Muscle of back (tissue), 13 donors: ENCODE data around the gene TSPAN13. TPM values are rescaled to one million over a fixed set of nuclear protein-coding genes. Genes with fewer than 3 reads are reported as not detected.

Source experiments
- DNase-seq, 3 donors: peaks; one replicate each; pipeline versions ENCODE4 v3.0.0 to v3.0.0-alpha.2; 2013
- long read RNA-seq, 9 donors: transcript quantifications; one replicate each; lab custom pipeline, GENCODE V29; 2026
- polyA plus RNA-seq, 10 donors: library from polyadenylated mRNA; unstranded; fragments of 120-200 nt; gene quantifications; one replicate each; pipeline ENCODE4 v1.2.1, GENCODE V29; 2013; ENCODE audit not compliant: insufficient read length in 10 of 10

Gene TSPAN13
- 10 to 100 TPM; 51.4 to 88.2 (median 61.7) TPM for polyA plus RNA-seq
- long read RNA-seq, donor 1, transcript TSPAN13-201 (6 exons, 2,093 nt) = major isoform, 20 of 20 reads
- long read RNA-seq, donor 1, partial matches to known transcripts = 0 of 20 reads
- long read RNA-seq, donor 1, other reads (novel, unspliced or antisense) = 0 of 20 reads
- long read RNA-seq, donor 2, transcript TSPAN13-201 (6 exons, 2,093 nt) = major isoform, 19 of 24 reads
- long read RNA-seq, donor 2, partial matches to known transcripts = 5 of 24 reads
- long read RNA-seq, donor 2, other reads (novel, unspliced or antisense) = 0 of 24 reads
- long read RNA-seq, donor 3 = 0 reads
- long read RNA-seq, donor 4, transcript TSPAN13-201 (6 exons, 2,093 nt) = major isoform, 19 of 40 reads
- long read RNA-seq, donor 4, partial matches to known transcripts = 11 of 40 reads
- long read RNA-seq, donor 4, other reads (novel, unspliced or antisense) = 10 of 40 reads
- long read RNA-seq, donor 5, transcript TSPAN13-201 (6 exons, 2,093 nt) = major isoform, 22 of 22 reads
- long read RNA-seq, donor 5, partial matches to known transcripts = 0 of 22 reads
- long read RNA-seq, donor 5, other reads (novel, unspliced or antisense) = 0 of 22 reads
- long read RNA-seq, donor 6, transcript TSPAN13-201 (6 exons, 2,093 nt) = major isoform, 20 of 20 reads
- long read RNA-seq, donor 6, partial matches to known transcripts = 0 of 20 reads
- long read RNA-seq, donor 6, other reads (novel, unspliced or antisense) = 0 of 20 reads
- long read RNA-seq, donor 7, transcript TSPAN13-201 (6 exons, 2,093 nt) = major isoform, 21 of 28 reads
- long read RNA-seq, donor 7, partial matches to known transcripts = 0 of 28 reads
- long read RNA-seq, donor 7, other reads (novel, unspliced or antisense) = 7 of 28 reads
- long read RNA-seq, donor 8, transcript TSPAN13-201 (6 exons, 2,093 nt) = major isoform, 12 of 53 reads
- long read RNA-seq, donor 8, partial matches to known transcripts = 26 of 53 reads
- long read RNA-seq, donor 8, other reads (novel, unspliced or antisense) = 15 of 53 reads
- long read RNA-seq, donor 9, partial matches to known transcripts = 0 of 3 reads
- long read RNA-seq, donor 9, other reads (novel, unspliced or antisense) = 0 of 3 reads

DNA sequence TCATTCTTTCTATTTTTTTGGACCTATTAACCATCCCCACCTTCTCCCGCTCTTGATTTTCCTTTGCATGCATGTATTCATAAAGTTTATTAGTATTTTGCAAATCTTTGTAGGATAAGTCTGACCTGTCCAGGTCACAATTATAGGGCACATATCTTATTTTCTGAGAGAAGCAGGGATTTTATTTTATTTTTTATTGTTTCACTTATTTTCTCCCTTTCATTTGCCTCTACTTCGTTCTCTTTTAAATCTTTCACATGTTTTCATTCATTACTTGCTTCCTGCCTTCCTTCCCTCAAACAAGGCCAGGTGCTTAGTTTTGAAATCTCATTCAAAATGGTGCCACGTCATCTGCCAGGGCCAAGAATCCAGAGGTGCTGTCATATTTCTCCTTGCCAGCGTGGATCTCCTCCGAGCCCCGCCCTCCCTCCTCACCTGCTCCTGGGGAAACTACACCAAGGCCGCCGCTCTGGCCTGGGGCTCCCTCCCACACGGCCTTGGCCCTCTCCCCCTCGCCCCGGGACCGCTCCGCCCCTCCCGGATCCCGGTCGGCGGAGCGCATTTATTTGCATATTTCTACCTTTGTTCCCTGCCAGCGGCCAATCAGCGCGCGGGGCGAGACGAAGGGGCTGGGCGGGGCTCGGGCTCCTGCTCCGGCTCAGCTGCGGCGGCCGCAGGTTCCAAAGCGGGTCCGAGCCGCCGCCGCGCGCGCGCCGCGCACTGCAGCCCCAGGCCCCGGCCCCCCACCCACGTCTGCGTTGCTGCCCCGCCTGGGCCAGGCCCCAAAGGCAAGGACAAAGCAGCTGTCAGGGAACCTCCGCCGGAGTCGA is at the start of gene TSPAN13:
Gene TSPAN13, plus strand, starts transcription at position 654 of the 830 bp plus-strand sequence. CDS start 213 bp downstream, outside the sequence.
- peak; percentile 53 to 78 (median 63) for DNase-seq

- DNase-seq = peak in 2 of 3 donors; percentile 11 to 37
These were observed 45.0 kb upstream of the TSPAN13 start for GRCh38 chr7:16708511-16708910.

DNA sequence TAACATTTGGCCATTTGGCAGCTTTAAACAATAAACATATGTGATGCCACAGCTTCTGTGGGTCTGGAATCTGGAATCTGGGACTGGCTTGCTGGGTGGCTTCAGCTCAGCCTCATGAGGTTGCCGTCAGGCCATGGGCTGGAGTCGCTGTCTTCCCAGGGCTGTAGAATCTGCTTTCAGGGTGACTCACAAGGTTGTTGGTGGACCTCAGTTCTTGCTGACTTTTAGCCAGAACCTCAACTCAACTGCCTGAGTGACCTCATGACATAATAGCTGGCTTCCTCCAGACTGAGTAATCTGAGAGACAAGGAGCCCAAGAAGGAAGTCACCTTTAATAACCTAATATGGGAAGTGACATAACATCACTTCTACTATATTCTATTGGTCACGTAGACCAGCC is 44.6 kb upstream of the TSPAN13 start:
- peak in 1 of 3 donors; percentile 89 for DNase-seq

DNA sequence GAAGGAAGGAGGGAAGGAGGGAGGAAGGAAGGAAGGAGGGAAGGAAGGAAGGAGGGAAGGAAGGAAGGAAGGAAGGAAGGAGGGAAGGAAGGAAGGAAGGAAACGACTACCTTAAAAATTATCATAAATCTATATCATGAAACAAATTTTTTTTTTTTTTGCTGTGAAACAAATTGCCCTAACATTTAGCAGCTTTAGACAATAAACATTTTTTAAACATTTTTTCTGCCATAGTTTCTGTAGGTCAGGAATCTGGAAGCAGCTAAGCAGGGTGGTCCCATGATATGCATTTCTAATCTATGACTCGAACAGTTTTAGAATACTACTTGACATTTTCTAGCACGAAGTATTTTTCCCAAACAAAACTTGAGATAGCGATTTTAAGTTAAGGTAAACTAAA is 42.9 kb upstream of the TSPAN13 start:
- DNase-seq = no peak

DNA sequence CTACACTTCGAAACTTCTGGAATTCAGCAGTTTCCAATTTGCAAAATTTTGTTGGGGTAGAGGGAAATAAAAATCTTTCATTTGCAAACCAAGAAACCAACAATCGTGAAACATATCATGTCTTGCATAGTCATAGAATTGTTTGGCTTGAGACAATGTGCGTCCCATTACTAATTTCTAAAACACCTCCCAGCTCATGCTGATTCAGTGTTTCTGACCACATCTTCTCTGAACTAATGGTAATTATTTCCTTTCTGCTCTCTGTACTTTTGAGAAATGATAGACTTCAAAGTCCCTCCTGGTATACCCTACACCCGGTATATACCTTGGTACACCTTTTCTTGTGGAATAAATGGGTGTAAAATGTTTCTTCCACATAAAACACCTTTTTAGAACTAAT is 41.8 kb upstream of the TSPAN13 start:
- no peak for DNase-seq

DNA sequence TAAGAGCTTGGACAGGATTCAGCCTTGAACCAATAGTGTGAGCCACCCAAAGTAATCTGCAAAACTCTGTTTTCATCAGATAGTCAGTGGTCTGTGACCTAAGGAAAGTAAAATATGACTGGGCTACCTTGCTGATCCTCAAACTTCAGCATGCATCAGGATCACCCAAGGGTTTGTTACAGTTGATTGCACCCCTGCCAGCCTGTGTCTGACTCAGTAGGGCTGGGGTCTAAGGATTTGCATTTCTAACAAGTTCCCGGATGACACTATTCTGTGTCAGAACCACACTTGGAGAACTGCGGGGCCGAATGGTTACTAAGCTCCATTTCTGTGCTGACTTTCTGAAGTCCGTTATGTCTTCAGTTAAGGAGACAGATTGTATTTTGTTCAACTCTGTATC is 40.6 kb upstream of the TSPAN13 start:
- DNase-seq = no peak

DNA sequence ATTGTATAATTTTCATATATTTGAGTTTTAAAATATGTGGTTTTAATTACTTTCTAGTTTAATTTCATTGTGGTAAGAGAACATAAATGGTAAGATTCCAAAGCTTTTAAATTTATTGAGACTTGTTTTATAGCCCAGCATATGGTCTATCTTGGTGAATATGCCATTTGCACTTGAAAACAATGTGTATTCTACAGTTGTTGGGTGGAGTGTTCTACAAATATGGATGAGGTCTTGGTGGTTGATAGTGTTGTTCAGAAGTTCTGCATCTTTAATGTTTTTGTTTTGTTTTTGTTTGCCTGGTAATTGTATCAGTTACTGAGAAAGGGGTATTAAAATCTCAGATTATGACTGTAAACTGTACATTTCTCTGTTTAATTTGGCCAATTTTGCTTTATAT is 37.6 kb upstream of the TSPAN13 start:
- no peak for DNase-seq

- DNase-seq = no peak
These were observed 35.4 kb upstream of the TSPAN13 start for GRCh38 chr7:16718111-16718656.

DNA sequence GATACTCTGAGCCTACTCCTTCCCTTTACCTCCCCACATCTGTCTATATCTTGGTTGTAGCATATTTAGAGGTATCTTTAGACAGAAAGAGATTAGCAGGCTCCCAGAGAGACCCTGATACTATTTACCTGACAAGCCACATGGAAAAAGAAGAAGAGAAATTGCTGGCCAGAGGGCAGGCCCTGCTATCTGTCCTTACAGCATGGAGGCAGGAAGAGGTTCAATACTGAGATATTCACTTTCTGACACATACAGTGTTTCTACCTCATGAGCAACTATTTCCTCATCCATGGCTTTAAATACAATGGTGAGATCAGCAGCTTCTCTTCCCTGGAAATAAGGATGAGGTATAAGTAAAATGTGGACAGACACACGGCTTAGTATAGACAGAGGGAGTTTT is 33.9 kb upstream of the TSPAN13 start:
- DNase-seq = no peak

- no peak for DNase-seq
These were observed 32.0 kb upstream of the TSPAN13 start for GRCh38 chr7:16721541-16721940.

DNA sequence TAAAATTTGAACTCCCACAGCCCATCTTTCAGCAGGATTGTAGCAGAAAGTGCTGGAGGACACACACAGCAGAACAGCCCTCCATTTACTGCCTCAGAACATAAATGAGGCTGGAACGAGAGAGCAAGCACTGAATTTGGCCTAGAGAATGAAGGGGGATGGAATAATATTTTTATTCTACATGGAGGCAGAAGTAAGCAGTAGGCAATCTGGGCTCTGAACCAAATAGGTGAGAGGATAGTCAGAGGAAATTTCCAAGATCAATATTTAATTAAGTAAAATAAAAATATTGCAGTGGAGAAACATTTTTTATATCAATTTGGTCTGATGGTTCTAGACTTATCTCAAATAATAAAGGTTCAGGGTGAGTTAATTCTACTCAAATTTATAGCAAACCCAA is 29.2 kb upstream of the TSPAN13 start:
- no peak for DNase-seq

DNA sequence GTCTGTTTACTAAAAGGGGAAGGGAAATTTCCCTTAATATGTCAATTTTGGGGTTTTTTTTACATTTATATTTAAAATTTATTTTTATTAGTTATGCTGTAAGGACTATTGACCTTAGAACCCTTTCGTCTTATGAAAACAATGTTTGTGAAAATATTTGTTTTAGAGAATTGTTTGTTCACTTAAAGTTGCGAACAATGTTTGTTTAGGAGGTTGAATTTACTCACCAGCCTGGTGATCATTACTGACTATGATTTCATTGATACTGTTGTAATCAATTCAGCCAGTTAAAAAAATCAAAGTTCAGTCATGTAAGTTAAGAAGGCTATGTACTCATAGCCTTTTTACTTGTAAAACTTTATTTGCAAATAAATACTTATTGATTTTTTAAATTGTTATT is 27.4 kb upstream of the TSPAN13 start:
- no peak for DNase-seq

GRCh38 chr7:16727736-16728135 is 25.8 kb upstream of the TSPAN13 start:
- no peak for DNase-seq

DNA sequence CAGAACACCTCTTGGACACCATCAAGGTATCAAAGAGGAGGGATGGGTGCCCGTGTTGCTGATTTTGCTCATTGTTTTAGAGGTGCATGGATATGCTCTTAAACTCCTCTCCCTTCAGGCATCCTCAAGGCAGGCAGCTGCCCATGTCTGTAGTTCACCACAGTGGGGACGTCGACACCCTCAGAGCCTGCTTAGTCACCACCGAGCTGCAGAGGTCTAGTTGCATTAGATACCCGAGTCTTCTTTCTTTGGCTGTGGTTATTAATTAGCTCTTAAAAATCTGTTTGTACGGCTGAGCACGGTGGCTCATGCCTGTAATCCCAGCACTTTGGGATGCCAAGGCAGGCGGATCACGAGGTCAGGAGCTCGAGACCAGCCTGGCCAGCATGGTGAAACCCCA is 24.7 kb upstream of the TSPAN13 start:
- DNase-seq = no peak

- no peak for DNase-seq
These were observed 24.0 kb upstream of the TSPAN13 start for GRCh38 chr7:16729541-16729940.

DNA sequence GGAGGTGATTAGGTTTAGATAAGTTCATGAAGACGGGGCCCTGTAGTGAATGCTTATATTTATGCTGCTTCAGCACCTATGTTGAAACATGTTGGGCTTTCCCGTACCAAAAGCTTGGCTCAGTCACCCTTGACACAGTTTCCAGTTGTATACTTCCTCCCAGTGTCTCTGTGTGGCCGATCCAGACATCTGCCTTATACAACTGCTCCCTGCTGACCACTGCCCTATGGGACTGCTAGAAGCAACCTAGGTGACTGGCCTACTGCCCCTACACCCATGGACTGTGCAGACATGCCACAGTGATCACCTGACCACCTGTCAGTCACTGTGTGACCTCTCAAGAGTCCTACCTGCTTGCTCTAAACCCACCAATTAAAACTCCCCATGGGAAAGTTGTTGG is 22.6 kb upstream of the TSPAN13 start:
- no peak for DNase-seq

DNA sequence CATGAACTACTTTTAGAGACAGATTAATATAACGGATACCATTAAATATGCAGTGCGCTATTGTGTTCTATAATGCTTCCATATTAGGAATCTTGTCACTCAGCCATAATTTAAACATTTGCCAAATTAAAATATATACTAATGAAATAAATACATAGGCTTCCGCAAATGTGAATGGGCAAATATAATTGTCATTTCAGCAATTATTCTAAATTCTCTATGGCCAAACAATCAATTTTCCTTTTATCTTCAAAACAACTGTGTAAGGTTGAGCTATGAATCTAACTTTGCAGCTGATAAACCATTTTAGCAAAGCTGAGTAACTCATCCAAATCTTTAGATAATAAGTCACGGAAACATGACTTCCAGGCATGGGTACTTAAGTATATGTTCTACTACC is 20.7 kb upstream of the TSPAN13 start:
- DNase-seq = no peak

DNA sequence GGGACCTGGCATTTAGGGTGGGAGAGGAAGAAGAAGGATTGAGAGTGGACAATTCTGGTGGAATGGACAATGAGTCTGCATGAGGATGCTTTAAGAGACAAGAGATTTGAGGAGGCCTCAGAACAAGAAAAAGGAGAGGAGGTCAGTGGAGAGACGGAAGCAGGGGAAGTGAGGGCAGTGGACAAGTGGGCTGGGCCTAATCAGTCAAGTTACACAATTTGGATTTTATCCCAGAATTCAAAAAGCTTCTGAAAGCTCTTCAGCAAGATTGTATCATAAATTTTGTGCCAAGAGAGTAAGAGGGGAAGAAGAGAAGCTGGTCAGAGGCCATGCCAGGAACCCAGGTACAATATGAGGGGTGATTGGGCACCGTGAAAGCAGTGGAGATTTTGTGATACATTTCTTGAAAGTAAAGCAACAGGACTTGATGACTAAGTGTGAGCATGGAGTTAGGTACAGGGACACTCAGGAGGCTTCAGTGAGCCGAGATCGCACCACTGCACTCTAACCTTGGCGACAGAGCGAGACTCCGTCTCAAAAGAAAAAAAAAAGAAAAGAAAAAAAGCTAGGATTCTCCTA is 19.3 kb upstream of the TSPAN13 start:
- no peak for DNase-seq

GRCh38 chr7:16735020-16735419 is 18.5 kb upstream of the TSPAN13 start:
- no peak for DNase-seq

DNA sequence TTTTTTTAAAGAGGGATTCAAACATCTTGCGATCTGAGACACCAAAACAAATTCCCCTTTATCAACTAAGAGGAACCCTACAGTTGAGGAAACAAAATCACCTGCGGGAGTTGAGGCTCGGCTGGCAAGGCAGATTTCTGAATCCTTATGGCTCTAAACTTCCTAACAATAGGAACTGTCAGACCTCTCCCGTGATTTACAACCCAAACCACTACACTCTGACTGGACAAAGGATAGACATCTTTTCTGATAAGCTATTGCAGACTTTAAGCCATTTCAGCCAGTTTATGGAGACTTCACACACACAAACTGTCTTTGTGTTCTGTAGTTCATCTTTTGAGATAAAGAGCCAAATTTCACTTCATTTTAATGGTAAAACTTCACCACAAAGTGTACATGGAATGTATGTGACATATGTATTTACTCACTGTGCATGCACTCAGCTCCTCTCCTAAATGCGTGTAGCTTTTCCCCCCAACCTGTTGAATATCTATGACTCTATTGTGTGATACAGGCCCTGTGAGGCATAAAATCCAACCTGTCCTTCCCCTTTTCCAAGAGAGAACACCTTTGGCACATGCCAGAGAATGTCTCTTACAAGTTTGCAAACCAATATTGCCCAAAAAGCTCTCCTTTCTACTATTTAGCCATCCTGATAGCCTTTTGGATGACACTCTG is 15.4 kb upstream of the TSPAN13 start:
- no peak for DNase-seq
